H1 (cell line): ENCODE data around the gene BBX. TPM values are rescaled to one million over a fixed set of nuclear protein-coding genes. Genes with fewer than 3 reads are reported as not detected.

ENCODE experiments used
- CTCF ChIA-PET: fragments of 300-600 bp; sonication (Branson Sonifier 250); formaldehyde crosslinking; loops from one replicate; lab custom pipeline; 2021; ENCODE audit not compliant: partially characterized antibody; lab: Charles Lee
- POLR2A ChIA-PET: fragments of 300-600 bp; sonication (Branson Sonifier 250); formaldehyde crosslinking; loops from one replicate; lab custom pipeline; 2021; ENCODE audit warnings: inconsistent platforms; ENCODE audit not compliant: partially characterized antibody; lab: Charles Lee
- DNase-seq, 2 experiments: peaks; one replicate each; pipeline versions ENCODE4 v3.0.0 to v3.0.0-alpha.2; 2010 to 2022; ENCODE audit warnings: low spot score in 2 of 2, low read depth in 1 of 2, mixed read lengths in 1 of 2
- FAIRE-seq: peaks from 2 replicates; lab custom pipeline; 2011; peaks lifted over from hg19 to GRCh38; lab: Jason Lieb, UNC
- H2AFZ ChIP-seq: 2 replicates; pipeline ENCODE4 v1.8.1; 2012; ENCODE audit warnings: low read length, inconsistent platforms
- H2AK5ac ChIP-seq: 2 replicates; pipeline ENCODE4 v1.6.1; 2013; ENCODE audit warnings: low read depth, low read length
- H2BK120ac ChIP-seq: replicated peaks from 2 replicates; pipeline ENCODE3; 2013; ENCODE audit warnings: low read depth, low read length, inconsistent platforms
- H2BK12ac ChIP-seq: 2 replicates; pipeline ENCODE4 v1.6.1; 2013; ENCODE audit warnings: low read depth, low read length
- H2BK15ac ChIP-seq: 2 replicates; pipeline ENCODE4 v1.6.1; 2013; ENCODE audit warnings: low read length
- H2BK20ac ChIP-seq: 2 replicates; pipeline ENCODE4 v1.6.1; 2013; ENCODE audit warnings: low read length
- H2BK5ac ChIP-seq: 2 replicates; pipeline ENCODE4 v1.6.1; 2013; ENCODE audit warnings: low read depth, low read length
- H3K14ac ChIP-seq: 2 replicates; pipeline ENCODE4 v1.6.1; 2013; ENCODE audit warnings: inconsistent platforms; ENCODE audit not compliant: insufficient read length
- H3K18ac ChIP-seq: 2 replicates; pipeline ENCODE4 v1.6.1; 2013; ENCODE audit warnings: low read length; ENCODE audit errors: extremely low read depth
- H3K23ac ChIP-seq: 2 replicates; pipeline ENCODE4 v1.6.1; 2013; ENCODE audit warnings: inconsistent platforms; ENCODE audit not compliant: insufficient read length
- H3K23me2 ChIP-seq: 2 replicates; pipeline ENCODE4 v1.6.1; 2013; ENCODE audit warnings: low read depth, low read length
- H3K27ac ChIP-seq: 2 replicates; pipeline ENCODE4 v1.6.1; 2011; ENCODE audit warnings: low read depth, low read length, inconsistent platforms
- H3K27me3 ChIP-seq, 4 experiments: replicated peaks in 1 of 4; 1 replicate in 1 of 4; 2 replicates in 3 of 4; pipeline versions ENCODE4 v1.6.1 to v1.8.1; 2011 to 2013; ENCODE audit warnings: low read length in 3 of 4, mild to moderate bottlenecking in 3 of 4, inconsistent platforms in 2 of 4, mixed read lengths in 2 of 4, moderate library complexity in 1 of 4; ENCODE audit not compliant: control insufficient read depth in 3 of 4, insufficient read depth in 3 of 4; ENCODE audit errors: extremely low read depth in 1 of 4
- H3K36me3 ChIP-seq, 4 experiments: 2 replicates each; pipeline versions ENCODE4 v1.6.1 to v1.8.1; 2011 to 2013; ENCODE audit warnings: mild to moderate bottlenecking in 4 of 4, low read length in 3 of 4, moderate library complexity in 2 of 4, control low read depth in 1 of 4, inconsistent platforms in 1 of 4; ENCODE audit not compliant: insufficient read depth in 4 of 4, control insufficient read depth in 2 of 4
- H3K4ac ChIP-seq: replicated peaks from 2 replicates; pipeline ENCODE3; 2013; ENCODE audit warnings: low read length, low read depth, mixed read lengths, inconsistent platforms; ENCODE audit not compliant: insufficient read length
- H3K4me1 ChIP-seq, 4 experiments: replicated peaks in 1 of 4; 1 replicate in 1 of 4; 2 replicates in 3 of 4; pipeline versions ENCODE4 v1.6.1 to v1.8.1; 2011 to 2013; ENCODE audit warnings: low read length in 3 of 4, inconsistent platforms in 2 of 4, mixed read lengths in 1 of 4; ENCODE audit not compliant: insufficient read depth in 4 of 4, control insufficient read depth in 3 of 4
- H3K4me2 ChIP-seq, 2 experiments: 2 replicates each; pipeline versions ENCODE4 v1.6.1 to v1.8.1; 2011 to 2013; ENCODE audit warnings: low read depth in 2 of 2, low read length in 2 of 2, control low read depth in 1 of 2, inconsistent platforms in 1 of 2, mild to moderate bottlenecking in 1 of 2; ENCODE audit not compliant: insufficient read depth in 1 of 2
- H3K4me3 ChIP-seq, 4 experiments: fragments of 200-600, 300-600 bp in 1 of 4; sonication (generic), shearing (Covaris generic), sonication (Bioruptor Twin) in 1 of 4; 2 replicates each; pipeline versions ENCODE4 v1.5.1 to v1.8.1; 2011 to 2016; ENCODE audit warnings: low read length in 4 of 4, low read depth in 3 of 4, control low read depth in 2 of 4, inconsistent platforms in 2 of 4, mild to moderate bottlenecking in 2 of 4, mixed read lengths in 1 of 4, moderate library complexity in 1 of 4; ENCODE audit not compliant: insufficient read depth in 2 of 4; ENCODE audit errors: extremely low read depth in 1 of 4
- H3K56ac ChIP-seq: replicated peaks from 2 replicates; pipeline ENCODE3; 2013; ENCODE audit warnings: low read depth, mild to moderate bottlenecking, mixed read lengths, low read length, inconsistent platforms; ENCODE audit not compliant: insufficient read length
- H3K79me1 ChIP-seq: 2 replicates; pipeline ENCODE4 v1.6.1; 2013; ENCODE audit warnings: low read depth, low read length, control low read depth
- H3K79me2 ChIP-seq, 2 experiments: 2 replicates each; pipeline versions ENCODE4 v1.6.1 to v1.8.1; 2012 to 2013; ENCODE audit warnings: low read length in 2 of 2, mild to moderate bottlenecking in 2 of 2, inconsistent platforms in 1 of 2; ENCODE audit not compliant: insufficient read depth in 2 of 2, control insufficient read depth in 1 of 2
- H3K9ac ChIP-seq, 4 experiments: replicated peaks in 1 of 4; 1 replicate in 1 of 4; 2 replicates in 3 of 4; pipeline versions ENCODE4 v1.6.1 to v1.8.1; 2011 to 2013; ENCODE audit warnings: low read depth in 3 of 4, low read length in 3 of 4, control low read depth in 2 of 4, mild to moderate bottlenecking in 2 of 4, moderate library complexity in 2 of 4, inconsistent platforms in 1 of 4; ENCODE audit errors: extremely low read depth in 1 of 4
- H3K9me3 ChIP-seq, 2 experiments: 2 replicates each; pipeline versions ENCODE4 v1.6.1 to v1.8.1; 2012 to 2013; ENCODE audit warnings: mild to moderate bottlenecking in 2 of 2, moderate library complexity in 2 of 2, control low read depth in 1 of 2, inconsistent platforms in 1 of 2, low read depth in 1 of 2, low read length in 1 of 2, mixed read lengths in 1 of 2; ENCODE audit not compliant: insufficient read depth in 2 of 2
- H4K20me1 ChIP-seq, 2 experiments: replicated peaks in 1 of 2; 2 replicates each; pipeline versions ENCODE3 to v1.8.1; 2011 to 2013; ENCODE audit warnings: inconsistent platforms in 2 of 2, low read length in 2 of 2, mild to moderate bottlenecking in 1 of 2; ENCODE audit not compliant: insufficient read depth in 2 of 2, control insufficient read depth in 1 of 2
- H4K5ac ChIP-seq: 2 replicates; pipeline ENCODE4 v1.6.1; 2013; ENCODE audit warnings: low read length, low read depth, mixed read lengths, inconsistent platforms; ENCODE audit not compliant: insufficient read length
- H4K8ac ChIP-seq: 2 replicates; pipeline ENCODE4 v1.8.0; 2013; ENCODE audit warnings: mild to moderate bottlenecking, moderate library complexity, low read length, inconsistent platforms; ENCODE audit not compliant: insufficient read depth; ENCODE audit errors: extremely low read depth
- H4K91ac ChIP-seq: replicated peaks from 2 replicates; pipeline ENCODE3; 2013; ENCODE audit warnings: low read length, mixed read lengths, inconsistent platforms; ENCODE audit not compliant: insufficient read length
- ATF2 ChIP-seq: IDR thresholded peaks from 2 replicates; pipeline ENCODE4 v1.6.1; 2012; ENCODE audit warnings: low read length, inconsistent platforms
- CHD1 ChIP-seq: IDR thresholded peaks from 2 replicates; pipeline ENCODE4 v1.6.1; 2012; ENCODE audit warnings: low read depth, low read length, improper control_type of control experiment
- EGR1 ChIP-seq: IDR thresholded peaks from 2 replicates; pipeline ENCODE4 v1.6.1; 2011; ENCODE audit warnings: low read depth, low read length, borderline replicate concordance
- FOSL1 ChIP-seq: IDR thresholded peaks from 2 replicates; pipeline ENCODE4 v1.6.1; 2011; ENCODE audit warnings: mild to moderate bottlenecking, low read depth, low read length, moderate library complexity; ENCODE audit not compliant: insufficient read depth
- KDM1A ChIP-seq: fragments of 200-600, 300-600 bp; sonication (generic); IDR thresholded peaks from 2 replicates; pipeline ENCODE4 v1.7.1; 2016; ENCODE audit warnings: mild to moderate bottlenecking, low read length, borderline replicate concordance
- KDM4A ChIP-seq: IDR thresholded peaks from one replicate; pipeline ENCODE4 v1.7.1; 2012; ENCODE audit warnings: low read depth, mild to moderate bottlenecking, moderate library complexity, low read length, inconsistent platforms; ENCODE audit not compliant: severe bottlenecking
- MAFK ChIP-seq: IDR thresholded peaks from 2 replicates; pipeline ENCODE4 v1.6.1; 2012; ENCODE audit warnings: low read depth, mild to moderate bottlenecking, improper control_type of control experiment, low read length
- NRF1 ChIP-seq: IDR thresholded peaks from 2 replicates; pipeline ENCODE4 v1.6.1; 2011; ENCODE audit warnings: mild to moderate bottlenecking, low read depth, low read length, improper control_type of control experiment
- SRF ChIP-seq: IDR thresholded peaks from 2 replicates; pipeline ENCODE4 v1.6.1; 2011; ENCODE audit warnings: mild to moderate bottlenecking, low read depth, low read length, moderate library complexity
- YY1 ChIP-seq: IDR thresholded peaks from 2 replicates; pipeline ENCODE4 v1.6.1; 2011; ENCODE audit warnings: low read depth, mild to moderate bottlenecking, low read length
- ZNF274 ChIP-seq: IDR thresholded peaks from 2 replicates; pipeline ENCODE4 v1.7.0; 2012; ENCODE audit warnings: low read length, borderline replicate concordance; ENCODE audit errors: extremely low read depth
- WGBS, 2 experiments: shearing (Covaris generic) in 1 of 2; methylation state at CpG; one replicate each; pipeline versions ENCODE4 v1.1.6 to v1.1.7; 2013 to 2015; ENCODE audit warnings: low lambda C conversion rate in 2 of 2, mixed read lengths in 2 of 2, inconsistent platforms in 1 of 2, low coverage in 1 of 2, missing lambda C conversion rate in 1 of 2; ENCODE audit not compliant: insufficient replicate concordance in 2 of 2, insufficient coverage in 1 of 2, insufficient read length in 1 of 2; ENCODE audit errors: extremely low coverage in 1 of 2, missing lambda C conversion rate in 1 of 2; 5-methylcytosine and 5-hydroxymethylcytosine counted together
- polyA plus RNA-seq, 7 experiments: library from polyadenylated mRNA; depleted of rRNA in 3 of 7; stranded (reverse) in 5 of 7; unstranded in 2 of 7; fragments of >200 nt in 5 of 7; fragments of 200-250 nt in 2 of 7; gene quantifications; 1 replicate in 5 of 7; 2 replicates in 1 of 7; 4 replicates in 1 of 7; pipeline versions ENCODE4 v1.2.1 to v1.2.3, GENCODE V29; 2011 to 2013; ENCODE audit warnings: missing spikeins in 2 of 7, mixed read lengths in 2 of 7
- total RNA-seq: library from RNA; stranded (reverse); fragmentation: NEBNext Ultra II Directional; extraction: Animal tissue kit (Norgen Biotek cat#: 25700); gene quantifications from 2 replicates; pipeline ENCODE4 v1.2.1, GENCODE V29; 2021

The BBX gene
- total and polyA plus RNA-seq, 2 of the 8 experiments (the other 6 are each of a cell fraction or from before 2014, with no cell fraction given), result 11.0 to 42.5 TPM

DNA sequence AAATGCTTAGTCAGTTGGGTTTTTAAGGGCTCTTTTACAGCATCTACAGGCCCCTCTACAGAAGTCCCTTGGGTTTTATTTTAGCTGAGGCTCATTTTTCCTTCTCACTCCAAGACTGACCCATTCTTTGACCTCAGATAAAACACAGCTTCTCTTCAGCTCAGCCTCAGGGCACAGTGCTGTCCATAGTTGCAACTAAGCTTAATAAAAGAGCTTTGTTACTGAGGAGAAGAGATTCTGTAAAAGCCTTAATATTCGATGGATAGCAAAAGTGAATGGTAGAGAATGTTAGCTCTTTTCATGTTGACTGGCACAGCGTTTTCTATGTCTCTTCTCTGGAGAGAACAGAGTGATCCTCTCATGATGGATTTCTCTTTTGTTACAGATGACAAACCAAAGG lies 277.9 kb downstream of the BBX start:
- H3K27ac ChIP-seq, result no peak overlapping the region
- POLR2A ChIA-PET, result no interaction called here
- FAIRE-seq, result no peak
- TF ChIP-seq KDM1A (no peak), KDM4A (no peak), FOSL1 (no peak), MAFK (no peak), CHD1 (no peak), NRF1 (no peak), ZNF274 (no peak), SRF (no peak), ATF2 (no peak), YY1 (no peak), EGR1 (no peak)

More for the DNA sequence above, 277.9 kb downstream of the BBX start:
- H3K4me3 ChIP-seq, result no peak overlapping the region
- no peak overlapping the region for H4K5ac ChIP-seq
- no peak overlapping the region for H4K91ac ChIP-seq
- CTCF ChIA-PET, result interaction anchor here (0.6 to 1.5 kb wide), 2 partner anchors 12 to 13 kb away, joined by 3 to 5 read pairs; no protein-coding TSS in a partner anchor
- no peak overlapping the region for H2BK12ac ChIP-seq
- no peak overlapping the region for H3K56ac ChIP-seq
- H2BK5ac ChIP-seq, result no peak overlapping the region
- peaks cover 0 to 8% (median 0%) of the 10 kb centered on the region in 4 experiments; a peak in 1 of 7 replicates for H3K4me1 ChIP-seq
- no peak for DNase-seq
- peaks cover 0 to 2% of the 10 kb centered on the region in 2 experiments for H4K20me1 ChIP-seq
- no peak overlapping the region for H2BK120ac ChIP-seq
- H2AK5ac ChIP-seq, result no peak overlapping the region
- no peak overlapping the region for H3K14ac ChIP-seq
- H3K9me3 ChIP-seq, result no peaks in the 10 kb centered on the region
- H3K9ac ChIP-seq, result no peak overlapping the region
- 93% methylated on average over 2 of the region's 2 CpGs; no CpG with 5 or more reads in 1 of the 2 experiments for WGBS, 2 experiments
- no peaks in the 10 kb centered on the region for H3K23me2 ChIP-seq
- no peak overlapping the region for H3K4ac ChIP-seq
- H3K79me1 ChIP-seq, result no peaks in the 10 kb centered on the region
- H2AFZ ChIP-seq, result no peak overlapping the region
- no peak overlapping the region for H2BK15ac ChIP-seq
- H3K36me3 ChIP-seq, result peaks cover 6 to 31% (median 17%) of the 10 kb centered on the region in 4 experiments
- H2BK20ac ChIP-seq, result no peak overlapping the region
- no peaks in the 10 kb centered on the region for H3K79me2 ChIP-seq
- no peak overlapping the region for H3K4me2 ChIP-seq
- no peak overlapping the region for H3K23ac ChIP-seq
- no peak overlapping the region for H3K18ac ChIP-seq
- no peaks in the 10 kb centered on the region for H3K27me3 ChIP-seq
- no peak overlapping the region for H4K8ac ChIP-seq
